Heart right ventricle (tissue), 16 donors: ENCODE results near the gene PLA2G5. TPM values are rescaled to one million over a fixed set of nuclear protein-coding genes. Genes with fewer than 3 reads are reported as not detected.

Experiments
- ATAC-seq, 8 donors: fragments of 200-7000 bp; cut with Tn5 transposase; one replicate each; pipeline ENCODE4 v1.9.1; 2020; ENCODE audit warnings: mild to moderate bottlenecking in 8 of 8, moderate library complexity in 8 of 8, moderate number of reproducible peaks in 1 of 8
- DNase-seq, 2 donors: peaks; one replicate each; pipeline ENCODE4 v3.0.0-alpha.2; 2020
- H3K27ac ChIP-seq, 10 donors: fragments of 200-600 bp; sonication (generic) in 2 of 10; one replicate each; pipeline versions ENCODE4 v1.5.0 to v1.8.0; 2020 to 2022; ENCODE audit warnings: mild to moderate bottlenecking in 3 of 10
- H3K27me3 ChIP-seq, 7 donors: fragments of 200-600 bp; one replicate each; pipeline ENCODE4 v1.8.0; 2021 to 2022; ENCODE audit warnings: mild to moderate bottlenecking in 2 of 7
- H3K36me3 ChIP-seq, 9 donors: fragments of 200-600 bp; sonication (generic) in 1 of 9; one replicate each; pipeline versions ENCODE4 v1.5.0 to v1.8.0; 2020 to 2022; ENCODE audit warnings: mild to moderate bottlenecking in 2 of 9
- H3K4me1 ChIP-seq, 9 donors: fragments of 200-600 bp; sonication (generic) in 1 of 9; one replicate each; pipeline versions ENCODE4 v1.5.0 to v1.8.0; 2020 to 2022; ENCODE audit warnings: mild to moderate bottlenecking in 4 of 9
- H3K4me3 ChIP-seq, 10 donors: fragments of 200-600 bp; sonication (generic) in 2 of 10; one replicate each; pipeline versions ENCODE4 v1.5.0 to v1.8.0; 2020 to 2022; ENCODE audit warnings: mild to moderate bottlenecking in 7 of 10, moderate library complexity in 2 of 10
- H3K9me3 ChIP-seq, 11 donors: fragments of 200-600 bp in 10 of 11; sonication (generic) in 2 of 11; one replicate each; pipeline versions ENCODE4 v1.5.0 to v1.8.0; 2013 to 2022; ENCODE audit warnings: mild to moderate bottlenecking in 2 of 11, control low read depth in 1 of 11, moderate library complexity in 1 of 11
- CTCF ChIP-seq, 9 donors: fragments of 200-600 bp; sonication (generic) in 2 of 9; IDR thresholded peaks; one replicate each; pipeline versions ENCODE4 v1.5.0 to v1.8.0; 2021 to 2022; ENCODE audit warnings: antibody characterized with exemption in 9 of 9, mild to moderate bottlenecking in 5 of 9, moderate library complexity in 1 of 9
- WGBS, 2 donors: extraction: QIAGEN DNeasy Blood & Tissue Kit; methylation state at CpG; one replicate each; pipeline ENCODE4 v1.1.7; 2013; ENCODE audit warnings: inconsistent platforms in 1 of 2; 5-methylcytosine and 5-hydroxymethylcytosine counted together
- intact Hi-C, 10 donors: fragments of 100-400 bp; cut with DNase I; formaldehyde crosslinking; loops; one replicate each; pipeline versions ENCODE4 v1.11.1 to v1.14.2; 2022
- polyA plus RNA-seq, 2 donors: library from polyadenylated mRNA; stranded (reverse); fragments of 200-250 nt; gene quantifications; one replicate each; pipeline ENCODE4 v1.2.3, GENCODE V29; 2013
- total RNA-seq, 10 donors: library from RNA; stranded (reverse); fragmentation: NEBNext Ultra II Directional in 3 of 10; extraction: Animal tissue kit (Norgen Biotek cat#: 25700) in 3 of 10; gene quantifications; one replicate each; pipeline versions ENCODE4 v1.2.1 to v1.2.4, GENCODE V29; 2021 to 2023
- donor health status: Arrhythmogenic right ventricular cardiomyopathy.
- donor health status: ischemic (EF 13 %, LVEDD 7.1; RV severe dilation, severe dysfunction).
- donor health status: healthy with polysubstance abuse.
- donor health status: DM: no; HTN: yes; CAD: no.
- donor health status: DM: no; HTN: no; CAD: no.
- donor health status: ischemic (EF 25% LVEDD 6.9; RV normal size, moderate dysfunction).
- donor health status: ischemic (EF 25% LVEDD 5.7; RV mildly dilated, moderate dysfunction).
- donor health status: healthy.
- donor health status: DM: yes; HTN: yes; CAD: no.
- donor health status: Ischemic cardiomyopathy.
- donor health status: ischemic (EF 35%, LVEDD 5.7; RV mildly dilated, moderate dysfunction).
- donor health status: nonischemic (EF 11% LVEDD 7.7; RV severe dilation, severe dysfunction).
- donor health status: DM: yes; HTN: yes; CAD: no.
- donor health status: PGD.
- donor health status: ischemic (EF 29% LVEDD 5.4; RV normal size, mild dysfunction).
- donor health status: nonischemic (EF 23%, LVEDD 6.1; RV moderate dilation, normal function).

PLA2G5 gene
- total and polyA plus RNA-seq, 12 donors: 31.5 to 133 (median 49.3) TPM

- Histone ChIP-seq H3K27ac (peak overlapping the region; percentile 71 to 91 (median 88)), H3K9me3 (no peaks in the 10 kb centered on the region), H3K4me3 (peak overlapping the region in 9 of 10 donors; percentile 32 to 63 (median 55)), H3K4me1 (peaks cover 5 to 69% (median 46%) of the 10 kb centered on the region in 9 donors), H3K27me3 (no peaks in the 10 kb centered on the region), H3K36me3 (peaks cover 0 to 10% (median 0%) of the 10 kb centered on the region in 9 donors)
- no peak for TF ChIP-seq CTCF (IDR thresholded peaks at IDR 0.05)
- no peak for DNase-seq
- WGBS, 2 donors: 74 to 78% methylated on average over 6 of the region's 6 CpGs
- intact Hi-C loops: loop anchor here in 2 of 10 donors (5.0 to 10.0 kb wide), 2 partner anchors 44 to 97 kb away; partner anchors contain the start of gene PLA2G2A (in 1 of the 2)
- peak in 2 of 8 donors; percentile 15 to 23 for ATAC-seq
Observed at GRCh38 chr1:20071416-20071815, 1.4 kb downstream of the PLA2G5 start.

GRCh38 chr1:20072771-20073170, 2.8 kb downstream of the PLA2G5 start:
- Histone ChIP-seq H3K27ac (peak overlapping the region in 5 of 10 donors; percentile 5 to 90 (median 24)), H3K4me3 (no peak overlapping the region), H3K9me3 (no peaks in the 10 kb centered on the region), H3K27me3 (no peaks in the 10 kb centered on the region), H3K36me3 (peaks cover 0 to 22% (median 0%) of the 10 kb centered on the region in 9 donors), H3K4me1 (peaks cover 5 to 81% (median 46%) of the 10 kb centered on the region in 9 donors)
- ATAC-seq: no peak
- DNase-seq: no peak
- TF ChIP-seq CTCF (IDR thresholded peaks at IDR 0.05): no peak
- intact Hi-C loops: loop anchor here in 2 of 10 donors (5.0 to 10.0 kb wide), 2 partner anchors 45 to 98 kb away; partner anchors contain the start of gene PLA2G2A (in 1 of the 2)
- WGBS, 2 donors: 77 to 90% methylated on average over 7 of the region's 7 CpGs

- Histone ChIP-seq H3K27ac (peak overlapping the region in 2 of 10 donors; percentile 24 to 90), H3K4me3 (no peak overlapping the region), H3K36me3 (peaks cover 0 to 24% (median 0%) of the 10 kb centered on the region in 9 donors), H3K4me1 (peaks cover 5 to 80% (median 46%) of the 10 kb centered on the region in 9 donors), H3K9me3 (no peaks in the 10 kb centered on the region), H3K27me3 (no peaks in the 10 kb centered on the region)
- ATAC-seq (no peak), DNase-seq (no peak)
- WGBS, 2 donors: 93 to 94% methylated on average over 2 of the region's 2 CpGs
- intact Hi-C loops: loop anchor here in 2 of 10 donors (5.0 to 10.0 kb wide), 2 partner anchors 46 to 98 kb away; partner anchors contain the start of gene PLA2G2A (in 1 of the 2)
- no peak for TF ChIP-seq CTCF (IDR thresholded peaks at IDR 0.05)
Observed at GRCh38 chr1:20073256-20073655, 3.3 kb downstream of the PLA2G5 start.

DNA sequence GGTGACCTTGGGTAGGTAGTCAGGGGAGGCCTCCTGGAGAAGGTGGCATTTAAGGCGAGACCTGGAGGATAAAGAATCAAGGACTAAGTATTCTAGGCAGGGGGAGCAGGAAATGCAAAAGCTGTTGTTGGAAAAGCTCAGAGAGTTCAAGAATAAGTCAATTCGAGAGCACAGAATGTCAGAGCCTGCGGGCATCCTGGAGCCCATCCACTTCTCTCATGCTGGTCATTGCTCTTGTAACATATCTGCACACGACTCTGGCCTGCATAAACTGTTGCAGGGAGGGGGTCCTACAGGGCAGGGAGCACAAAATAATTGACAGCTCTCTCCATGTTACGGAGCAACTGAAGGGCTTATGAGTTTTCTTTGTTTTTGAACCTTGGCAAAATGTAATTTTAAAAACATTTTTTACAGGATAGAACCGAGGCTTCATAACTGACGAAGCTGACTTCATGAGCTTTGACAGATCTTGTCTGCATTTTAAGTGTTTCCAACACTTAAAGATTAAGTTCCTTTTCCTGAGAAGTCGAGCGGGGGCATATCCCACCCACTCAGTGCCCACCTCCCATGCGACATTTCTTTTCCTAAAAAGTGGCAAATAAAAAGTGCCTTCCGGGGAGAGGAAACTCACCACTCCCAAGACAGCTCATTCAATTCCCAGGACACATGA, 4.2 kb downstream of the PLA2G5 start:
- WGBS, 2 donors: 60 to 62% methylated on average over 11 of the region's 11 CpGs
- DNase-seq (no peak), ATAC-seq (no peak)
- peaks cover 0 to 24% (median 0%) of the 10 kb centered on the region in 9 donors for H3K36me3 ChIP-seq
- intact Hi-C loops: loop anchor here in 2 of 10 donors (5.0 to 10.0 kb wide), 2 partner anchors 47 to 99 kb away; partner anchors contain the start of gene PLA2G2A (in 1 of the 2)
- no peak for TF ChIP-seq CTCF (IDR thresholded peaks at IDR 0.05)
- H3K4me3 ChIP-seq: no peak overlapping the region
- H3K27ac ChIP-seq: peak overlapping the region in 7 of 10 donors; percentile 14 to 59 (median 23)
- no peaks in the 10 kb centered on the region for H3K27me3 ChIP-seq
- peaks cover 5 to 71% (median 40%) of the 10 kb centered on the region in 9 donors for H3K4me1 ChIP-seq
- no peaks in the 10 kb centered on the region for H3K9me3 ChIP-seq
